RWPE1 (cell line): ENCODE measurements around the gene AVPR1B.

Source experiments
- CTCF ChIA-PET: fragments of 350-600 bp; sonication (Branson Sonifier 250); formaldehyde crosslinking; extraction: SDS; loops from one replicate; lab custom pipeline; 2021; lab: Yijun Ruan, JAX
- POLR2A ChIA-PET: fragments of 400-600 bp; formaldehyde crosslinking; extraction: SDS; loops from one replicate; lab custom pipeline; 2020; ENCODE audit warnings: antibody characterized with exemption; ENCODE audit not compliant: low non-redundant PET; lab: Yijun Ruan, JAX
- DNase-seq: peaks from one replicate; pipeline ENCODE4 v3.0.0; 2012; ENCODE audit warnings: low spot score
- H3K27ac ChIP-seq: fragments of 450-650 bp; 2 replicates; pipeline ENCODE4 v1.5.1; 2017
- CTCF ChIP-seq: fragments of 450-650 bp; conservative IDR thresholded peaks from 2 replicates; pipeline ENCODE4 v1.5.1; 2017; ENCODE audit warnings: low read depth, mild to moderate bottlenecking

The AVPR1B gene

DNA sequence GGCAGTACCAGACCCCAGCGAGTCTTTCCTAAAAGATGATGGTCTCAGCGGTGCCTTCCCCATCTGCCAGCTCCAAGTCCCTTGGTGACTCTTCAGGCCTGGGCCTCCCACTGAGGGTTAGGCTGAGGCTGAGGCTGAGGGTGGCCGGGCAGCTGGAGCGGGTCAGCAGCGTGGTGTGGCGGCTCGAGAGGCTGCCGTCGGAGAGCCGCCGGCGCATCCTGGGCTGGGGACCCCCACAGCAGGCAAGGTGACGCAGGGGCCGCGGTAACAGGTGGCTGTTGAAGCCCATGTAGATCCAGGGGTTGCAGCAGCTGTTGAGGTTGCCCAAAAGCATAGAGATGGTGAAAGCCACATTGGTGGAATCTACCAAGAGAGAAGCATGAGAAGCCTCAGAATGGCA, 7.0 kb downstream of the AVPR1B start:
- TF ChIP-seq CTCF, result no peak
- no peak for DNase-seq
- ChIA-PET CTCF (interaction anchor here (0.6 to 0.8 kb wide), 2 partner anchors 116 to 318 kb away, joined by 3 to 4 read pairs; no protein-coding TSS in a partner anchor), POLR2A (no interaction called here)
- no peak overlapping the region for H3K27ac ChIP-seq

- ChIA-PET CTCF (interaction anchor here (0.8 kb wide), 1 partner anchor 318 kb away, joined by 3 read pairs; no protein-coding TSS in a partner anchor), POLR2A (no interaction called here)
- no peak overlapping the region for H3K27ac ChIP-seq
- no peak for TF ChIP-seq CTCF
- no peak for DNase-seq
Observed at GRCh38 chr1:206109718-206110117, 7.5 kb downstream of the AVPR1B start.

DNA sequence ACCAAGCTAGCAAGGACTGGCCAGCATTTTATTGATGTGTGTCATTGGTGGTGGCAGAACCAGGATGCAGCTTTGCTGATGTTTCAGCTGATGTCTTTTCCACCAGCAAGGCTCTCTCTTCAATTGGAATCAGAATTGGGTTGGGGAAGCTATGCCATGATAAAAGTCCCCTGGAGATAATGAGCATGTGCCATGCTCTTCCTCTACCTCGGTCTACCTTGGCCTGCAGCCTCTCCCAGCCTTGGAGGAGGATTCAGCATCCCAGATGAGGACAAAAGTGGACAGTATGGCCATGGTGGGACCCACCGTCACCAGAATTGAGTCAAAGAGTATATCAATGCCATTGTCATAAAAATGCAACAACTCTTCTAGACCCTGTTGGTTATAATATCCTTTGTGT, 8.6 kb downstream of the AVPR1B start:
- DNase-seq, result no peak
- no peak overlapping the region for H3K27ac ChIP-seq
- ChIA-PET CTCF (interaction anchor here (0.7 to 4.5 kb wide), 9 partner anchors 11 to 725 kb away, joined by 3 to 37 read pairs (median 3); no protein-coding TSS in a partner anchor), POLR2A (no interaction called here)
- no peak for TF ChIP-seq CTCF

DNA sequence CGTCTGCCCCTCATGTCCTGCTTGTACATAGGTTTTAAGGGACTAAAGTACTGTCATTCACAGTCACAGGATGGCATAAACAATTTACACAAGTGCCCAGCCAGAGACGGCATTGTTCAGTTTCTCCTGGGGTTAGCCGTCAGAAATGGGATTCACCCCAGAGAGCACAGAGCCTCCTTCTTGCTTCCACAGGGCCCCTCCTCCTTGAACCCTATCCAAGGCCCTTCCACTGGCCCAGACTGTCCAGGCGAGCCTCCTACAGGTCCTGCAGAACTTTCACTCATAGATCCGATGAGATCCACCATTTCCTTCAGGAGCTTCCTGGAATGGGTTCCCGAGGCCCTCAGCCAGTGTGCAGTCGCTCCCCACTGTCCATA, 10.0 kb downstream of the AVPR1B start:
- DNase-seq, result no peak
- CTCF ChIA-PET, result interaction anchor here (0.5 to 4.5 kb wide), 13 partner anchors 9 to 315 kb away, joined by 3 to 37 read pairs (median 7); no protein-coding TSS in a partner anchor
- H3K27ac ChIP-seq, result no peak overlapping the region
- TF ChIP-seq CTCF, result no peak
- POLR2A ChIA-PET, result no interaction called here

GRCh38 chr1:206106328-206107167, 10.6 kb downstream of the AVPR1B start:
- TF ChIP-seq CTCF, result peak; percentile 86
- ChIA-PET POLR2A (no interaction called here), CTCF (interaction anchor here (0.6 to 4.5 kb wide), 30 partner anchors 8 to 535 kb away, joined by 3 to 37 read pairs (median 4); no protein-coding TSS in a partner anchor)
- DNase-seq, result peak; percentile 92
- no peak overlapping the region for H3K27ac ChIP-seq

DNA sequence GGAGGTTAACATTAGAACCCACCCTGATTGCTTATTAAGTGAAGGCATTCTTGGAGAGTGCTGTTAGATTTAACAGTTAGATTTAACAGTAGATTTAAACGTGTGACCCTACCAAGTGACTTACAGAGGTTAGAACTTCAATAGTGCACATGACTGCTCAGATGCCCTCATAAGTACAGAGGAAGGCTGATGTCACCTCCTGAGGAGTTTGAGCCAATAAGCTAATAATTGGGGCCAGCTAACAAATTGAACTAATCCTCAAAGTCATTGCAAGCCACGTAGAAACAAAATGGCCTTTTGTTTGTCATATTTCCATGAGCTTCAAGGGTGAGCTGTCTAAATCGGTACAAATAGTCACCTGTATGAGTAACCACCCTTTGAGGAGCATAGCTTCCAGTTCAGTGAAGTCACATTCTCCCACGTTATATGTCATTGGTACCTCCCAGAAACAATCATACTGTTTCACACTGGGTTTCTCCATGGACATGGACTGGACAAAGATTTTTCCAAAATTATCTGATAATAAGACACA, 11.7 kb downstream of the AVPR1B start:
- POLR2A ChIA-PET, result no interaction called here
- TF ChIP-seq CTCF, result no peak
- no peak overlapping the region for H3K27ac ChIP-seq
- CTCF ChIA-PET, result interaction anchor here (0.8 to 4.5 kb wide), 15 partner anchors 8 to 447 kb away, joined by 3 to 37 read pairs (median 5); no protein-coding TSS in a partner anchor
- DNase-seq, result no peak
